ENCODE results near the gene HMGCS2.

DNA sequence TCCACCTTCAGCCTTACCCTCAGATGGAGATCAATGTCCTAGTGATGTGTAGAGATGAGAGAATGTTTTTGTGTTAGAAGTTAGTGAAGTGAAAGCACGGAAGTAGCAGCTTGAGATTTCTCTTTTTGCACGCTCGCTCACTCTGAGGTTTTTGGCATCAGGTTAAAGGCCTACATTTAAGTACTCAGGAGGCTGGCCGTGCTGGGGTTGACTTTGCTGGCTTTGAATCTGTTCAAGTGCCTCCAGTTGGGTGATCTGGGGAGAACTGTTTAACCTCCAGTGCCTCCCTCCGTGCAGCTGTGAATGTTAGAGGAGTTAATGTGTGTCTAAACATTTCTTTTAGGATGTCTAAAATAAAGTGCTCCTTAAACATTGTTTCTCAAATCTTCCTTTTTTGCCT lies 43.1 kb downstream of the HMGCS2 start:
- TF ChIP-seq, protein P1, sequence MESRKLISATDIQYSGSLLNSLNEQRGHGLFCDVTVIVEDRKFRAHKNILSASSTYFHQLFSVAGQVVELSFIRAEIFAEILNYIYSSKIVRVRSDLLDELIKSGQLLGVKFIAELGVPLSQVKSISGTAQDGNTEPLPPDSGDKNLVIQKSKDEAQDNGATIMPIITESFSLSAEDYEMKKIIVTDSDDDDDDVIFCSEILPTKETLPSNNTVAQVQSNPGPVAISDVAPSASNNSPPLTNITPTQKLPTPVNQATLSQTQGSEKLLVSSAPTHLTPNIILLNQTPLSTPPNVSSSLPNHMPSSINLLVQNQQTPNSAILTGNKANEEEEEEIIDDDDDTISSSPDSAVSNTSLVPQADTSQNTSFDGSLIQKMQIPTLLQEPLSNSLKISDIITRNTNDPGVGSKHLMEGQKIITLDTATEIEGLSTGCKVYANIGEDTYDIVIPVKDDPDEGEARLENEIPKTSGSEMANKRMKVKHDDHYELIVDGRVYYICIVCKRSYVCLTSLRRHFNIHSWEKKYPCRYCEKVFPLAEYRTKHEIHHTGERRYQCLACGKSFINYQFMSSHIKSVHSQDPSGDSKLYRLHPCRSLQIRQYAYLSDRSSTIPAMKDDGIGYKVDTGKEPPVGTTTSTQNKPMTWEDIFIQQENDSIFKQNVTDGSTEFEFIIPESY (IDR thresholded peaks at IDR 0.05), result no peak
- TF ChIP-seq ZNF24 (IDR thresholded peaks at IDR 0.05) (no peak), CREM (IDR thresholded peaks at IDR 0.05; ENCODE audit: low read depth) (no peak), EZH2 (IDR thresholded peaks at IDR 0.05; ENCODE audit: borderline replicate concordance, control insufficient read depth, low read depth, low read length) (no peak), ZNF274 (IDR thresholded peaks at IDR 0.05; ENCODE audit: insufficient read depth, insufficient read length) (no peak), MYC (IDR thresholded peaks at IDR 0.05; ENCODE audit: insufficient read depth, insufficient read length, insufficient replicate concordance, low read length, severe bottlenecking) (no peak), SUPT20H (IDR thresholded peaks at IDR 0.05; ENCODE audit: borderline replicate concordance, control insufficient read depth, low read depth, low read length) (no peak), ETV6 (conservative IDR thresholded peaks at IDR 0.05 in 1 of 2, IDR thresholded peaks at IDR 0.05 in 1 of 2; ENCODE audit: borderline replicate concordance in 1 of 2, low read depth in 1 of 2) (no peak), GABPA (IDR thresholded peaks at IDR 0.05; ENCODE audit: low read depth) (no peak), NFYB (IDR thresholded peaks at IDR 0.05; ENCODE audit: insufficient read depth, low read depth, low read length) (no peak), SRF (IDR thresholded peaks at IDR 0.05; ENCODE audit: low read depth in 2 of 2, low read length in 2 of 2) (no peak), BHLHE40 (IDR thresholded peaks at IDR 0.05; ENCODE audit: borderline replicate concordance in 1 of 2, low read depth in 2 of 2, low read length in 1 of 2) (no peak)
